VCaP (cell line): ENCODE measurements around the gene POMT1.

ENCODE experiments used
- H3K27ac ChIP-seq: fragments of 450-650 bp; 2 replicates; pipeline ENCODE4 v1.5.1; 2017
- CTCF ChIP-seq: fragments of 450-650 bp; conservative IDR thresholded peaks from 2 replicates; pipeline ENCODE4 v1.5.1; 2017; ENCODE audit warnings: mild to moderate bottlenecking, moderate library complexity

The POMT1 gene

GRCh38 chr9:131484560-131485185, 18.0 kb upstream of the POMT1 start:
- no peak for TF ChIP-seq CTCF
- no peak overlapping the region; the same call in 1 of the 2 replicates for H3K27ac ChIP-seq

GRCh38 chr9:131485206-131485605, 17.5 kb upstream of the POMT1 start:
- H3K27ac ChIP-seq: no peak overlapping the region
- no peak for TF ChIP-seq CTCF

- peak overlapping the region; percentile 6; the same call in 1 of the 2 replicates for H3K27ac ChIP-seq
- no peak for TF ChIP-seq CTCF
Observed at GRCh38 chr9:131485728-131486422, 16.8 kb upstream of the POMT1 start.

- no peak overlapping the region for H3K27ac ChIP-seq
- no peak for TF ChIP-seq CTCF
Observed at GRCh38 chr9:131487001-131487400, 15.7 kb upstream of the POMT1 start.

GRCh38 chr9:131487621-131488031, 15.1 kb upstream of the POMT1 start:
- no peak for TF ChIP-seq CTCF
- H3K27ac ChIP-seq: no peak overlapping the region

GRCh38 chr9:131490514-131490913, 12.2 kb upstream of the POMT1 start:
- TF ChIP-seq CTCF: no peak
- H3K27ac ChIP-seq: no peak overlapping the region

GRCh38 chr9:131491001-131491710, 11.6 kb upstream of the POMT1 start:
- no peak for TF ChIP-seq CTCF
- H3K27ac ChIP-seq: no peak overlapping the region
